CD4-positive, alpha-beta T cell treated with Interleukin-4 for 1 hour (primary cell): ENCODE results near the gene JUP.

ENCODE experiments used
- DNase-seq, 2 donors: peaks; one replicate each; pipeline ENCODE4 v3.0.0-alpha.2; 2020 to 2022

JUP gene

DNA sequence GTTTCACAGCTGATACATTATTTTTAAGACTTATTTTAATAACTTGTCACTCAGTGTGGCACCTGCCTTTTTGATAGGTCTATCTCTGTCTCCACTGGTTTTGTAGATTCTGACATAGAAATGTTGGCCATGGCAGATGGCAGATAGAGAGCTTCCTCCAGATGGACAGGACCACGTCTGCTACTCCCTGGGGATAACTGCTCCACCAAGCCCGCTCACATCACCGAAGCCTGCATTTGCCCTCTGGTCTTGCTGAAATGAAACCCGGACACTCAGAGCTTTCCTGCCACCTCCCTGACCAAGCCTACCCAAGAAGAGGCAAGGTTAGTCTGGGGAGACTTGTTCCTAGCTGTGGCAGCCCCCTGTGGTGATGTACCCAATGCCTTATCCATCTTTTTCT, 35.6 kb downstream of the JUP start:
- no peak for DNase-seq

DNA sequence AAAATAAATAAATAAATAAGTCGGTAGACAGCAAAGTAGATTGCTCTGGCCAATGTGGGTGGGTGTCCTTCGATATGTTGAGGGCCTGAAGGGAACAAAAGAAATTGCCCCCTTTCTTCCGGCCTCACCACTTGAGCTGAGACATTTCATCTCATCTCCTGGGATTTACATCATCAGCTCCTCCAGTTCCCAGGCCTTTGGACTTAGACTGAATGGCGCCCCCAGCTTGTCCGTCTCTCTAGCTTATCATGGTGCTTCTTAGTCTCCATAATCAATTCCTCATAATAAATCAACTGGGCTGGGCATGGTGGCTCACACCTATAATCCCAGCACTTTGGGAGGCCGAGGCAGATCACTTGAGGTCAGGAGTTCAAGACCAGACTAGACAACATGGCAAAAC, 38.2 kb downstream of the JUP start:
- no peak for DNase-seq

DNA sequence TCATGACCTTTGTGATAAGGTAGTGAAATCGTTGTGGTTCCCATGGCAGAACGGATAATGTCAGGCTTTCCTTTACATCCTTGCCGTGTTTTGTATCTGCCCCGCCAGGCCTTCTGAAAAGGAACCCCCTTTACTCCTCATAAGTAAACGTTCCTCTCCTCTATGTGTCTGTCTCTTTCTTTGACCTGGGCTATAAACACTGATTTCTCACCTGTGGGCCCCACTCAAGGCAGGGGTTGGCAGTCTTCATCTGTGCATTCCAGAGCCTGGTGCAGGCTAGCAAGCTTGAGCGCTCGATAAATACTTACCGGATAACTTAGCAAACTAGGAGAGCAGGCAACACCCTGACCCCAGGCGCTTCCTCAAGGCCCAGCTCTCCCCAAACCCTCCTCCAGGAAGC, 44.8 kb downstream of the JUP start:
- DNase-seq: no peak

DNA sequence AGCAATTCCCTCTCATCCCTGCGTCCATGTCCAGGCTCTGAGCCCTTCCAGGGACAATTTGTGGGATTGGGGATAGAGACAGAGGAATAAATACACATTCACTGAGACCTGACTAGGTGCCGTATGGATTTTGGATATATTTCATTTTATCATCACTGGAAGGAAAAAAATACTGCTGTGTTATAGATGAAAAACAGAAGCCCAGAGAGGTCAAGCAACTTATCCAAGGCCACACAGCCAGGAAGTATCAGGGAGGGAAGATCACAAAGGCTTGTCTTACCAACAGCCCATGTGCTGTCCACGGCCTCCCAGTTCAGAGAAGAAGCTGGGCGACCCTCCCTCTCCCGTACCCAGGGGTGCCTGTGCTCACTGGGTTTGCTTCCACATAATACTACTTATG, 46.0 kb downstream of the JUP start:
- no peak for DNase-seq

DNA sequence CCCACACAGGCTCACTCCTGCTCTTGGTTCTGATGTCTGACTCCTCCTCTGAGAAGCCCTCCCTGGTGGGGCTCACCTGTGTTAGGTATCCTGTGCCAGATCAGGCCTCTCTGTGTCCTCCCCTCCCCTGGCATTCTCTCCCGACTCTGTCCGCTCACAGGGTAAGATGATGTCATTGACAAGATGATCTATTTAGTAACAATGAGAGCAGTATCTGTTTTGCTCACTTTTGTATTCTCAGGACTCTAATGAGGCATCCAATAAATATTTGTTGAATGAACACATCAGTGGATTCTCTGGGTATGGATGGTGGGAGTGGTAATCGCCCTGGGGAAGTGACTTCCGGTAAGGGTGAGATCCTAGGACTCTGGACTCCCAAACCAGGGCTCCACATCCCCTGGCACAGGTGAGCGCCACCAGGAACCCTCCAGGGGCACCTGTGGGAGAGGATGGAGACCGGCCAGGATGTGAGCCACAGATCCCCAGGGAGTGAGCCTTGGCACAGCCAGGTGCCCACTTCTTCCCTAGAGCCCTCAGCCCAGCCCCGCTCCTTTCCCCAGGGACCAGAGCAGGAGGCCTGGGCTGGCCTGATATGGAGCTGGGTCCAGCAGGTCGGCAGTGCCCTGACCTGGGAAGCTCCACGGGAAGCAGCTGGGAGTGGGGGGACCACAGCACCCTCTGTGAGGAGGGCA, 46.7 kb downstream of the JUP start:
- DNase-seq: no peak

DNA sequence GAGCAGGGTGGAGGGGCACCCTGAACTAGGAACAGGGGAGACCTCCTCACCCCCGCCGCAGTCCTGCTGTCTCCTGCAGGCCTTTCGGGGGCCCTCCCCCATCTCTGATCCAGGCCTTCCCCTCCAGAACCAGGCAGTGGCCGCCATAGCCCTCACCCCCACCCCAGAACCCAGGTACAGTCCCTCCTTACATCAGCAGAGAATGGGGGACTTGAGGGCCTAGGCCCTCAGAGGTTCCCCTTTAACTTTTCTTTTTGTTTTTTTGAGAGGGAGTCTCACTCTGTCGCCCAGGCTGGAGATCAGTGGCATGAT, 47.8 kb downstream of the JUP start:
- DNase-seq: no peak

DNA sequence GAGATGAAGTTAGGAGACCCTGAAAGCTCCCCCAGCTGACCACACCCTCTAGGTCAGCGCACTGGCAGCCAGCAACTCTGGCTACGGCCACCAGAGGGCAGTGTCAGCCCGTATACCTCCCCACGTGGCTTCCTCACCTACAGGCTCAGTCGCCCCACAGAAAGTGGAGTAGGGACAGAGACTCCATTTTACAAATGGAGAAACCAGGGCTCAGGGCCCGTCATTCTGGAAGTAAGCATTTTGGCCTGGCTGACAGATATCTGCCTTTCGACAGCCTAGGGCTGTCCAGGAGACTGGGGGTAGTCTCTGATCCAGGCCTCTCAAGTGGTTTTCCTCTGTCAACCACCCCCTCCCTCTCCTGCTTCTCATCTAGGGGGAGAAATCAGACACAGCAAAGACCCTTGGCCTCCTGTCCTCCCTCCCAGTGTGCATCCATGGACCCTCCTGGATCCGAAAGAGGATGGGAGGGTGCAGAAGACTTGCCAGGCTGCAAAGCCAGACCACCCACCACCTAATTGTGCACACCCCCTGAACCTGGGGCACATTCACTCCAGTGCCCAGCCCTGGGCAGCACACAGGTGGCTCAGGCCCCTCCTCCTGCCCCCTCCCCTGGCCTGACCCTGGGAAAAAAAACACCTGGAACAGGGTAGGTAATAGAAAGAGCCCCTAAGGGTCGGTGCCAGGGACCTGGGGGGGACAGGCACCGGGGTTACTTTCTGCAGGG, 48.3 kb downstream of the JUP start:
- peak; percentile 80 for DNase-seq

DNA sequence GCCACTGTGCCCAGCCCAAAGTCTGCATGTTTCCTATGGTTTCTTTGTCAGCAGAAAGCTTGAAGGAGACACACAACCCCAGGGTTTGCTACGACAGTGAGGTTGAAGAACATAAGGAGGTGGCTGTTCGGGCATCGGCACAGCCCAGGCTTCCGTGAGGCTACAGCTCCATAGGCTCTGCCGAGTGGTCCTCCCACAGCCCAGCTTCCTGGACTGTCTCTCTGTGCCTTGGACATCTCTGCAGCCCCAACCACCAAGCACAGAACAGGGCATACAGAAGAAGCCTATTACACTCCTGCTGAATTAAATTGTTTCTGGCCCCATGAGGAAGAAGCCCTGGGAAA, 48.9 kb downstream of the JUP start:
- DNase-seq: no peak

DNA sequence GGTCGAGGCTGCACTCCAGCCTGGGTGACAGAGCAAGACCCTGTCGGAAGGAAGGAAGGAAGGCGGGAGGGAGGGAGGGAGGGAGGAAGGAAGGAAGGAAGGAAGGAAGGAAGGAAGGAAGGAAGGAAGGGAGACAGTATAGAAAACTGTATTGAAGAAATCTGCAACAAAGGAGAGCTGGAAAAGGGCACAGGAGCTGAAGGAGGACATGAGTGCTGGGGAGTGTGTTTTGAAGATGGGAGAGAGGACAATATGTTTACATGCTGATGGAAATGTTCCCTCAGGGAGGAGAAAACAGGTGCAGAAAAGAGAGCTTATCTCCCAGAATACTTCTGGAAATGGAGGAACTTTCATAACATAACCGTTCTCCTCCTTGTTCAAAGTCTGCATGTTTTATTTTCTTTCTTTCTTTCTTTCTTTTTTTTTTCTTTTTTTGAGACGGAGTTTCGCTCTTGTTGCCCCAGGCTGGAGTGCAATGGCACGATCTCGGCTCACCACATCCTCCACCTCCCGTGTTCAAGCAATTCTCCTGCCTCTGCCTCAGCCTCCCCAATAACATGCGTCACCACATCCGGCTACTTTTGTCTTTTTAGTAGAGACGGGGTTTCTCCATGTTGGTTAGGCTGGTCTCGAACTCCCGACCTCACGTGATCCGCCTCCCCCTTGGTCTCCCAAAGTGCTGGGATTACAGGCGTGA, 49.4 kb downstream of the JUP start:
- peak in 1 of 2 donors; percentile 5 for DNase-seq

DNA sequence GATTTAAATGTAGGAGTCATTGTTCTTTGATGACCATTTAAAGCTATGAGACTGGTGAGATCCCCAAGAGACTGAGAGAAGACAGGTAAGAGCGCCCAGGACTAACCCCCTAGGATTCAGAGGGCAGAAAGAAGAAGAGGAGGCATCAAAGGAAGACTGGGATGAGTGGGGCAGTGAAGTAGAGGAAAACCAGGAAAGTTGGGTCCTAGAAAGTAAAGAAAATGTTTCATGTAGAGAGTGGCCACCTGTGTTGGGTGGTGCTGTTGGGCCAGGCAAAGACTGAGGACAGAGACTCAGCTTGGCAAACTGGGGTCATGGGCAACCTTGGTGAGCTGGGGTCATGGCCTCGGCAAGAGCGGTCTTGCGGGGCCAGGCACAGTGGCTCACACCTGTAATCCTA, 50.8 kb downstream of the JUP start:
- no peak for DNase-seq

DNA sequence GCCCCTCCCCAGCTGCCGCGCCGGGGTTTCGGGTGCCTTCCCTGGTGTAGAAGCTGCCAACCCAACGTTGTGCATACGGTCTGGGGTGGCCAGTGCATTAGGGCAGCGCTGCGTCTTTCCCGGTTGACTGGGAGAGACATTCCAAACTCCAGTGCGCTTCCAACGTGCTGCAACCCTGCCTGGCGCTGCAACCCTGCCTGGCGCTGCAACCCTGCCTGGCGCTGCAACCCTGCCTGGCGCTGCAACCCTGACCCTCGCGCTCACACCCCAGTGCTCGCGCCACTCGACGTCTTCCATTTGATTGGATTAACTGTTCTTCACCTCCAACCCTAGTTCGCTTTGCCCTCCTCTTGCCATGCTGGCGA, 51.6 kb downstream of the JUP start:
- DNase-seq: no peak

DNA sequence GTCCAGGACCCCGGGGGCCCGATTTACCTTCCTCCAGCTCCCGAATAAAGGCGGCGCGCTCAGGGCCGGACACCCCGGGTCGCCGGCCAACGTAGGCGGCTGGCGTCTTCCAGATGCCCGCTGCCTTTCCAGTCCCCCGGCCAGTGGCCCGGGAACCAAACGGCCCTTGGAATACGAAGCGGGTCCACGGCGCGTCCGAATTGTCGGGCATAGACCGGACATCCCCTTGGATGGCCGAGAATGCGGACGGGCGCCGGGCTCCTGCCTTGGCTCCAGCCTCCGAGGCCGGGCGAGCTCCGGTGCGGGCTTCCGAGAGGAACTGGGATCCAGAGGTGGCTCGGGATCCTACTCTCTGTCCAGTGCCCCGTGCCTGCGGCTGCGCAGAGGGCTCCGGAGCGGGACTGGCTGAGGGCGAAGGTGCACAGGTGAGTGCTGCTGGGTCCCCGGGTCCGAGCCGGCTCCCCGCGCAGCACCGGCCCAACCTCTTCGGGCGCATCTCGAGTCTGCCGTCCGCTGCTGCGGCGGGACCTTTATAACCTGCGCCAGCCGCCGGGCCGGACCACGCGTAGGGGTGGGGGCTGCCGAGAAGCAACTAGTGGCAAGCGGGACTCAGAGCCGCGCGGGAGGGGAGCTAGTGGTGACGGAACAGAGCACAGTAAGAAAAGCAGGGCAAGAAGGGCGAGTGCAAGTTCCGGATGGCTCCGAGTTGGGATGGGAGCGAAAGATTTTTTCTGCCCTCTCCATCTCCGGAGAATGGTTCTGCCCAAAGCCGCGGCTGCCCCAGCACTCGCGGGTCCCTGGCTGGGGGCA, 52.2 kb downstream of the JUP start, which contains the start of gene HAP1:
HAP1 (minus strand) TSS at position 505 of the 810 bp plus-strand sequence; CDS start at position 496, 9 bp downstream.
- peak in 1 of 2 donors; percentile 9 for DNase-seq

DNA sequence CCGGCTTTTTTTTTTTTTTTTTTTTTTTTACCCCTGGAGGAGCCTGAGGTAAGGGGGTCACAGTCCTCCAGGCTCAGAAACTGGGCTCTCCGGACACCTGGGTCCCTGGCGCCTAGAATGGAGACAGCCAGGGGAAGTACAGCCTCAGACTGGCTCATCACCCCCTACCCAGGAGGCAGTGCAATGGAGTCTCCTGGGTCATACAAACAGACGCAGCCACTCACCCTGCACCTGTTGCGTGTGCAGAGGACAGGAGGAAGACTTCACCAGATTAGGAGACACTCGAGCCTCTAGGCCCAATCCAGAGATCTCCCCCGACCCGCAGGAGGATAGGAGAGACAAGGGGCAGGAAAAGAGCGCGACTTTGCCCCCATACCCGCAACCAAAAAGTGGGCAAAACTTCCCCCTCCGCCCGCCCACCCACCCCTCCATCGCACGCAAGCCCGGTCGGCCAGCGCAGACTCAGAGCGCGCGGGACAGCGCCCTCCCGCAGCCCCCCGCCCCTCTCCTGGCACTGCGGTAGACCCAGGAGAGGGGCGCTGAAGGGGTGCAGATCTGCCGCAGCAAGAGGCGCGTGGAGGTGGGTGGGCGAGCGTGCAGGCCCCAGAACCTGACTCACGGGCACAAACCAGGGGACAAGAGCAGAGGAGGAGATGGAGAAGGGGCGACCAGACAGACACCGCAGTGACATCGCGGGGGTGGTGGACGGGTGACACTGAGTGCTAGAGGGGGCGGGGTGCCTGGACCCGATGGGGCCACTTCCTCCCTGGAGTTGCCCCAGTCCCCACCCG, 53.0 kb downstream of the JUP start:
- DNase-seq: no peak

DNA sequence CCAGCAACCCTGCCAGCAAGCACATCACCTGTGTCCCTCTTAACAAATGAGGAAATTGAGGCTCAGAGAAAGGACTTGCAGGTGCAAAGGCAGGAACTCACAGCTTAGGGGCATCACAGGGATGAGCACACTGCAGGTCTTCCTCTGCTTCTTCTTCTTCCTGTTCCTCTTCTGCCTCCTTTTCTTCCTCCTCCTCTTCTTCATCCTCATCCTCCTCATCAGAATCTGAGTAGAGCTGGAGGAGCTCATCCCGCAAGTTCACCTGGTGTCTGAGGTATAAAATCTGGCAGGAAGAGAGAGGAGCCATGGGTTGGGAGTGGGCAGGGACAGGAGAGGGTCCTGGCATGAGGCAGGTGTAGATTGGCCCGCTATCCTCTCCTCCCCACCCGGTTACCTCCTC, 54.7 kb downstream of the JUP start:
- DNase-seq: no peak

DNA sequence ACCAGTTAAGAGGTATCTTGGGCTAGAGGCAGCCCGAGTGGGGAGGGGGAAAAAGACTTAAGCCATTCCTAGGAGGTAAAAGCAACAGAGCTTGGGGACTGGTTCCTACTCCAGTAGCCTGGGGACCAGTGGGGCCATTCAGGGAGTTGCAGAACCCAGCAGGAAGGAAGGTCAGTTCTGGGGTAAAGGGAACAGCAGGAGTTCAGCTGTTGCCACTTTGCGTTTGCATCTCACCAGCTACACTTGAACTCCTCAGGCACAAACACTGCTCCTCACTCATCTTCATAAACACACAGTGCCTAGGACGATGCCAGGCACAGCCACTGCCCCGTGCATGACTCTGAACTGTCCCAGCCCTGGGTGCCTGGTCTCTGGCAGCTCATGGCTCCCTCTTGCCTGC, 56.0 kb downstream of the JUP start:
- DNase-seq: no peak

DNA sequence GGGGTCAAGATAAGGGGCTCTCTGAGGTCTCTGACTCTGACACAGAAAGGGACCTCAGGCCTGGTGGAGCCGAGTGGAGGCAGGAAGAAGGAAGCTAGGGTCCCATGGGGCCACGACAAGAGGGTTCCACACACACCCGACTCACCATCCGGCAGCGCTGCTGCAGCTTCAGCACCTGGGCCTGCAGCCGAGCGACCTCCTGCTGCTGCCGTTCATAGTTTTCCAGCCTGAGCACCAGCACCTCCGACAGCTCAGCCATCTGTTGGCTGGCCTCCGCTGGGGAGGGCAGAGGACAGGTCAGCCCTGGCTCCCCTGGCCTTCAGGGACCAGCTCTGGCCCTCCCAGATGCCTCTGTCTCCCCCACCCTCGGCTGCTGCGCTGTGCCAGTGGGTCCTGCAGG, 58.5 kb downstream of the JUP start:
- DNase-seq: no peak

DNA sequence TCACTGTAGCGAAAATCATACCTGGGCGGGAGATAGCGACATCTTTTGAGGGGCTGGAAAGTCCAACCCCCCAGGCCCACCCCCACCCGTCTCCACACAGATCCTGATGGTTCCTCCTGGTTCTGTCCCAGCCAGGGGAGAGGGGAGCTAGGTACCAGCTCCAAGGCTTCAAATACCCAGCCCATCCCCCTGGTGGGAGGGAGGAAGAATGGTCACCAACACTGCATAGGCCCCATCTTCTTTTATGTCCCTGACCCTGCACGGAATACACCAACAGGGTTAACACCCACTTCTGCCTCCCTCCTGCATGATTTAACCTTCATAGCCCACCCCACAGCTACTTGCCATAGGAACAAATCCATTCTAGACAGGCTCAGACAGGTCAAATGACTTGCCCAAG, 61.4 kb downstream of the JUP start:
- no peak for DNase-seq

DNA sequence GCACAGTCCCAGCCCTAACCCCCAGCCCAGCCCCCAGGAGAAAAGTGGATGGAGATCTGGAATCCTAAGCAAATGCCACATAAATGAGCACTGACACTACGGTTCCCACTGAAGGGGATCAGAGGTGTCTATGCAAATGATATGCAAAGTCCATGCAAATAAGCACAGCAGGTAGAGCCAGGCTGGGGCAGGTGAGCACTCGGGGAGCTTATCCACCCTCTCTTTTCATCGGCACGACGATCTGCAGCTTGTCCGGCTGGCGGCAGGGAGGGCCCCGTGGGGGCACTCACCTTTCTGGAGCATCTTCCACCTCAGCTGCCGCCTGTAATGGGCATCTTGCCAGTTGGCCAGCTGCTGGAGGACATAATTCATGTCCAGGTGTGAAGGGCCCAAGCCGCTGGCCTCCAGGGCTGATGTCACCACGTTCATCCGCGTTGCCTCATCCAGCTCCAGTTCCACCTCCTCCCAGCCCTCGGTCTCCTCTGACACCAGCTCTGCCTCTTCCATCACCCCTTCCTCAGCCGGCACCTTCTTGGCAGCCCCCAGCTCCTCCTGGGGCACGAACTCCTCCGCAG, 61.9 kb downstream of the JUP start:
- DNase-seq: no peak

DNA sequence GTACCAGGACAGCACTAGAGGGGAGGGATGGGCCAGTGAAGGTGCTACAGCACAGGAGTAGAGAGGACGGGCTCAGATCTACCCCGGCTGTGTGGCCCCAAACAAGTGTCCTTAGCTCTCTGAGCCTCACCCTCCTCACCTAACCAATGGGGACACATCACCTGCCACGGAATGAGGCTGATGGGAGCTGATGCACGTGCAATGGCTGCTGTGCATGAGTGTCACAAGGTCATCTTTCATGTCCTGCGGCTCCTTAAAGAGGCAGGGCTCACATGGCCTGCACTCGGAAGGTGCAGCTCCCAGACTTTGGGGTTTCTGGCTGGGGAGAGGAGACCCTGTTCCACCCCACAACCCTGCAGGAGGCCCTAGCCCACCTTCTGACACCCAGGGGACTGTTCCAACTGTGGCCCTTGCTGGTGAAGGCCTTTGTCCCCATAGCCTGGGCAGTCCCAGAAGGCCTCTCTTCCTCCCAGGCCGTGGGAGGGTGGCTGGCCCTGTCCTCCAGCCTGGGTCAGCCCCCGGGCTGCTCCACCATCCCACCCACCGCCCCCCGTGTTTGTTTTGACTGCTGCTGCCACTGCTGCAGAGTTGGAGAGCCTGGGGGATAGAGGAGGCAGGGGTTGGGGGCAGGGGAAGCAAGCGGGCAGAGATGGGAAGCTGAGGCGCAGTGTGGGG, 62.6 kb downstream of the JUP start:
- DNase-seq: no peak

DNA sequence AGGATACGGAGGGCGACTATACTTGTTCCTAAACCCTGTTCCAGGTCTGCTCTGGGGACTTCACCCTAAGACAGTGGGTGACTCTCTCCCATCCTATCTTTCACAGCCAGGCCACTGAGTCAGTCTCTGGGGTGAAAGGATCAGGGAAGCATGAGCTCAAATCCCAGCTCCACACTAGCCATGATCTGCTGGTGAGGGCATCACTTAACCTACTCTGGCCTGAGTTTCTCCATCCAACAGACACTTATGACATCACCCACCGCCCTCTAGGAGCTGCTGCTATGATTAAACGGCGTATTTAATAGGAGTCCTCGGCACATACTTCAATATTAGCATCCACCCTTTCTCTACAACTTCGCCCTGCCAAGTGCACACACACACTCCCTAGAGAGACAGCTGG, 64.3 kb downstream of the JUP start:
- DNase-seq: no peak

DNA sequence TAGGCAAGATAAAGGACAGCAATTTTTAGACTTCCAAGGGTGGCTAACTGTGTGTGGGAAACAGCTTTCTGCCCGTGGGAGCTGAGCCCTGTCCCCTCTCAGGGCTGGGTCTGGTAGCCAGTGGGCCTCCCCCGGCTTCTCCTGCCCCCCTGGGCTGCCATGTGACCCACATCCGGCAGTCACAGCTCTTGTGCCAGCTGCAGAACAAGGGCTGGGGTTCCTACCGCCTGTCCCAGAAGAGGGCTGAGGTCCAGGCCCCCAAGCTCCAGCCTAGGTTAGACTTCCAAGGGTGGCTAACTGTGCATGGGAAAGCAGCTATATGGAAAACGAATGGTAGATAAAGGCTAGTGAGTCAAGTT, 68.2 kb downstream of the JUP start:
- DNase-seq: no peak
